ENCODE measurements around the gene PIP5K1B. TPM values are rescaled to one million over a fixed set of nuclear protein-coding genes. Genes with fewer than 3 reads are reported as not detected.

The PIP5K1B gene
- total and polyA plus RNA-seq, 2 experiments from 2014 or later: 3.2 to 5.0 TPM

DNA sequence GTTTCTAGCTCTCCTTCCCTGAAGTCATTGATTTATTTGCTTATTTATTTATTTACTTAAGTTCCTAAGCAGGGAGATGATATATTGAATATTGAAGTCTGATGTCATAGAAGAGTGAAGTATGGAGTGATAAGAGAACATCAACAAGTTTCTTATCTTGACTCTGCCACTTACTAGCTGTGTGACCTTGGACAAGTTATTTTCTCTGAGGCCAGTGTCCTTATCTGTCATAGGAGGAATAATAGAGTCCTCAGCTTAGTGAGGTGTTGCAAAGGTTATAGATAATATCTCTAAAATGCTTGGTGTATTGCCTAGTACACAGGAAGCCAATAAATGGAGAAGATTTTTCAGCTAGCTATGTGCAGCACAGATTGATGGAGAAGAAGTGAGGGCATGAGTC, 32.4 kb upstream of the PIP5K1B start:
- TF ChIP-seq, protein P1, sequence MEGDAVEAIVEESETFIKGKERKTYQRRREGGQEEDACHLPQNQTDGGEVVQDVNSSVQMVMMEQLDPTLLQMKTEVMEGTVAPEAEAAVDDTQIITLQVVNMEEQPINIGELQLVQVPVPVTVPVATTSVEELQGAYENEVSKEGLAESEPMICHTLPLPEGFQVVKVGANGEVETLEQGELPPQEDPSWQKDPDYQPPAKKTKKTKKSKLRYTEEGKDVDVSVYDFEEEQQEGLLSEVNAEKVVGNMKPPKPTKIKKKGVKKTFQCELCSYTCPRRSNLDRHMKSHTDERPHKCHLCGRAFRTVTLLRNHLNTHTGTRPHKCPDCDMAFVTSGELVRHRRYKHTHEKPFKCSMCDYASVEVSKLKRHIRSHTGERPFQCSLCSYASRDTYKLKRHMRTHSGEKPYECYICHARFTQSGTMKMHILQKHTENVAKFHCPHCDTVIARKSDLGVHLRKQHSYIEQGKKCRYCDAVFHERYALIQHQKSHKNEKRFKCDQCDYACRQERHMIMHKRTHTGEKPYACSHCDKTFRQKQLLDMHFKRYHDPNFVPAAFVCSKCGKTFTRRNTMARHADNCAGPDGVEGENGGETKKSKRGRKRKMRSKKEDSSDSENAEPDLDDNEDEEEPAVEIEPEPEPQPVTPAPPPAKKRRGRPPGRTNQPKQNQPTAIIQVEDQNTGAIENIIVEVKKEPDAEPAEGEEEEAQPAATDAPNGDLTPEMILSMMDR (IDR thresholded peaks at IDR 0.05; ENCODE audit: low read depth, low read length): no peak
- no peaks in the 10 kb centered on the region for H3K36me3 ChIP-seq
- H3K27ac ChIP-seq: no peak overlapping the region
- peaks cover 13% of the 10 kb centered on the region for H3K4me1 ChIP-seq (ENCODE audit: low read depth)
- H3K9me3 ChIP-seq (ENCODE audit: low read depth): no peaks in the 10 kb centered on the region
- H3K27me3 ChIP-seq: peaks cover 7% of the 10 kb centered on the region
- no peak for DNase-seq (ENCODE audit: low read depth in 1 of 2, low spot score in 1 of 2)
- H3K4me3 ChIP-seq: no peak overlapping the region

DNA sequence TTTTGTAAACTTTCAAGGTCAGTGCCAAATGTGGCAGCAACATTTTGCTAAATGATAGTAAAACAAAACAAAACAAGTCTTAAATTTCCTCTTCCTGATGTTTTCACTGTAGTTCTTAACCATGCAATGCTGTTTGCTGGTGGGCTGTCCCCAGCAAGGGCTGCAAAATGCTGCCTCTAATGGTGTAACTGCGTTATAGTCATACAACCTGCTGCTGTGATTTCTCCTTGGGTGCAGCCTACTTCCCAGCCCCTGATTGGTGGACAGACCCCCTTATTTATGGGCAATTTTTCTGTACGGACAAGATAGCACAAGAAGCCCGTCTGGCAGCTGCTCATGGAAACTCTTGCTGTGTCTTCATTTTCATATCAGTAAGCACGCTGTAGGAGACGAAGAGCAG, 26.6 kb upstream of the PIP5K1B start:
- Histone ChIP-seq H3K4me1 (ENCODE audit: low read depth) (no peaks in the 10 kb centered on the region), H3K27ac (no peak overlapping the region), H3K36me3 (no peaks in the 10 kb centered on the region), H3K4me3 (no peak overlapping the region), H3K9me3 (ENCODE audit: low read depth) (no peaks in the 10 kb centered on the region), H3K27me3 (peaks cover 23% of the 10 kb centered on the region)
- TF ChIP-seq, protein P1 (IDR thresholded peaks at IDR 0.05; ENCODE audit: low read depth, low read length): peak; percentile 32
- peak; percentile 18 to 53 for DNase-seq (ENCODE audit: low read depth in 1 of 2, low spot score in 1 of 2)

DNA sequence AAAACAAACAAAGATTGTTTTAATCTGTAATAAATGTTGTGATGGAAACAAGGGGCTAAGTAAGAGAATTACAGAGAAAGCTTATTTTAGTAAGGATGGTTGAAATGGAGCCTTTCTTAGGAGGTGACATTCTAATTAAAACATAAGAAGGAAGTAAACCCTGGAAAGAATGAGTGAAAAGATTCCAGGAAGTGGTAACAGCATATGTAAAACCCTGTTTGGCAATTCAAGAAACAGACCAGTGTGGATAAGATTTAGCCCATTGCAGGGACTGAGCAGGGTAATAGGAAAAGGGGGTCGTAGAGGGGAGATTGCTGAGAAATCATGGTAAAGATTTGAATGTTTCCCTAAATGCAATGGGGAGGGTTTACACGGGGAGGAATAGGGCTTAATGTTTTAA, 21.6 kb upstream of the PIP5K1B start:
- H3K36me3 ChIP-seq: no peaks in the 10 kb centered on the region
- no peak overlapping the region for H3K27ac ChIP-seq
- TF ChIP-seq, protein P1 (IDR thresholded peaks at IDR 0.05; ENCODE audit: low read depth, low read length): no peak
- H3K27me3 ChIP-seq: peaks cover 27% of the 10 kb centered on the region
- H3K4me1 ChIP-seq (ENCODE audit: low read depth): no peaks in the 10 kb centered on the region
- no peak for DNase-seq (ENCODE audit: low read depth in 1 of 2, low spot score in 1 of 2)
- H3K4me3 ChIP-seq: no peak overlapping the region
- no peaks in the 10 kb centered on the region for H3K9me3 ChIP-seq (ENCODE audit: low read depth)

DNA sequence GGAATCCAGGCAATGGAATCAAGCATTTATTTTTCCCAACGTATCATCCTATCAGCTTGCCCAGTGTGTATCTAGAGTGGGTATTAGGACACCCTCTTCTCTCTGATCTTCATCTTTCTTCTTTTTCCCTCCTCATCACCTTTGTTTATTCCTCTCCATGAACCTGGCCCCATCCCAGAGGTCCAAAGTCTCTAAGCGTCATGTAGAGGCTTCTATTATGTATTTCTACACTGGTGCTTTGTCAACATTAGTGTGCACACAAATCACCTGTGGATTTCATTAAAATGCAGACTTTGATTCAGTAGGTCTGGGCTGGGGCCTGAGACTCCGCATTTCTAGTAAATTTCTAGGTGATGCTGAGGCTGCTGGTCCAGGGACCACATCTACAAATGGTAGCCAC, 19.8 kb upstream of the PIP5K1B start:
- Histone ChIP-seq H3K27ac (no peak overlapping the region), H3K27me3 (peaks cover 27% of the 10 kb centered on the region), H3K4me3 (no peak overlapping the region), H3K4me1 (ENCODE audit: low read depth) (peaks cover 9% of the 10 kb centered on the region), H3K9me3 (ENCODE audit: low read depth) (no peaks in the 10 kb centered on the region), H3K36me3 (no peaks in the 10 kb centered on the region)
- TF ChIP-seq, protein P1 (IDR thresholded peaks at IDR 0.05; ENCODE audit: low read depth, low read length): no peak
- no peak for DNase-seq (ENCODE audit: low read depth in 1 of 2, low spot score in 1 of 2)

DNA sequence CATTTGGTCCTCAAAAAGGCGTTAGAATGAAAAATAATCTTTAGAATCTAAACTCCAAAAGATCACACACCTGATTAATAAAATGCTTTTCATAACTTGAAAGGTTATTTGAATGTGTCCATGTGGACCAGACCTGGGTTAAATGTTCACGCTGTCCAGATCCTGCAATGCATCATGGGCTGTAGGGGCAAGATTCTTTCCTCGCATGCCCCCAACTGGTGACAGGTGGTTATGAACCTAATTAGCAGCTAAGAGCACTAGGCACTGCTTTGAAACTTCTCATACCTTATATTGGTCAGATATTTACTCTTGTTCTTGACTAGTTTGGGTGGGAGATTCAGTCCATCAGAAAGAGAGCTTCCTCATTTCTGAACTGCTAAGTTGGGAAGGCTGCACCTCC, 19.3 kb upstream of the PIP5K1B start:
- Histone ChIP-seq H3K36me3 (no peaks in the 10 kb centered on the region), H3K4me3 (no peak overlapping the region), H3K9me3 (ENCODE audit: low read depth) (no peaks in the 10 kb centered on the region), H3K27ac (no peak overlapping the region), H3K4me1 (ENCODE audit: low read depth) (peaks cover 13% of the 10 kb centered on the region), H3K27me3 (peaks cover 27% of the 10 kb centered on the region)
- DNase-seq (ENCODE audit: low read depth in 1 of 2, low spot score in 1 of 2): peak; percentile 9 to 53
- TF ChIP-seq, protein P1 (IDR thresholded peaks at IDR 0.05; ENCODE audit: low read depth, low read length): peak; percentile 24

DNA sequence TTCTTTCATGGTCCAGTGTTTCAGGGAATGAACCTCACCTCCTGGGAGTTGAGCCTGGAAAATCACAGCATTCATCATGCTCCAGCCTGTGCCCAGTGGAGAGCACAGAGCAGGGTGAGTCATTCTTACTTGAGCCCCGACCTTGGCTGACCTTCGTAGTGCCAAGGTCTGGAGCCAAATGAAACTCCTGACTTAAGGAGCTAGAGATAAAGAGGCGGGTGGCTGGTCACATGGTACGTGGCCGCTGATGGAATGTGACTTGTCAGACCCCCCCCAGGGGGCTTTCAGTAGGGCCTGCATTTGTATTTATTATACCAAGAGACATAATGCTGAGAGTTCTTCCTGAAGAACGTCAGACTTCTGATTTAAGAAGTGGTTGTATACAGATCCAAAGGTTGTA, 15.0 kb upstream of the PIP5K1B start:
- Histone ChIP-seq H3K4me3 (no peak overlapping the region), H3K9me3 (ENCODE audit: low read depth) (no peaks in the 10 kb centered on the region), H3K27me3 (no peaks in the 10 kb centered on the region), H3K36me3 (no peaks in the 10 kb centered on the region), H3K27ac (no peak overlapping the region), H3K4me1 (ENCODE audit: low read depth) (peaks cover 13% of the 10 kb centered on the region)
- TF ChIP-seq, protein P1 (IDR thresholded peaks at IDR 0.05; ENCODE audit: low read depth, low read length): no peak
- peak; percentile 40 to 81 for DNase-seq (ENCODE audit: low read depth in 1 of 2, low spot score in 1 of 2)

Measured in cardiac muscle cell (in vitro differentiated cells and primary cell).